ENCODE measurements around the gene TRAM2.

Gene TRAM2

DNA sequence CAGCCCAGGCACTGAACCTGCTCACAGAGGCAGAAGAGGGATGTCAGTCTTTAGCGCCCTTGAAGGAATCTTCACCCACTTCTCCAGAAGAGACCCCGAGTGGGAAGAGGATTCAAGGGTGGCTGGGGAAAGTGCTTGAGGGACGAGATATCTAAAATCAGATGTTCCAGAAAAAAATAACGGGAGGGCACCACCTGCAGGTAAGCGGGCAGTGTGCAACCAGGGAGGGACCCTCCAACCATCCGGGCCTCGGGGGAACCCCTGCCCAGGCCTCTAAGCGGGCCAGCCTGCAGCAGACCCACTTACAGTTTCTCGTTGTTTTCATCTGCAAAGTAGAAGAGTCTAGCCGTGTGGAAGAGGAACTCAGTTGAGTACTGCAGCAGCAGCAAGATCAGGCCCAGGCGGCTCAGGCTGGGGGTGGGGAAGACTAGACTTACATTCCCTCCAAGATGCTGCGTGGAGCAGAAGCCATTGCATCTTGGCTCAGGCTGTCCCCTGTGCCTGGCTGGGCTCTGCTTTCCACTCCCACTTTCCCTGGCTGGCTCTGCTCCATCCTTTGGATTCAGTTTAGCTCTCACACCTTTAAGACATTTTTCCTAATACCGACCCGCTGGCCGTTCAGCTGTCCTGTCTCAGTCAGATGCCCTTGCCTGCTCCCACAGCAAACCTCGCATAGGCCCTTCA, 71.0 kb downstream of the TRAM2 start:
- DNase-seq = no peak

DNA sequence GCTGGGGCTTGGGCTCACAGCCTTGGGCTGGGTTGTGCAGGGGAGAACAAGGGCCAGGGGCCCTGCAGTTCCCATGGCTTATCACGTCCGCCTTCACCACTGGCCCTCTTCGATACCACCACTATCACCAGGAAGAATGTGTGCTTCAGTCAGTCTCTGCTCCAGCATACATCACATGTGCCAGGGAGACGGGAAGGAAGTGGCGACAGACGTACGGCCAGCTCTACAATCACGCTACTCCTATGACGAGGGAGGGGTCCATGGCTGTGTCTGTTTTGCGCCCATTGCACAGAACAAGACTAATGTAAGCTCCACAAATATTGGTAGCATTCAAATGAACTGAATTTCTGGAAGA, 72.1 kb downstream of the TRAM2 start:
- no peak for DNase-seq

DNA sequence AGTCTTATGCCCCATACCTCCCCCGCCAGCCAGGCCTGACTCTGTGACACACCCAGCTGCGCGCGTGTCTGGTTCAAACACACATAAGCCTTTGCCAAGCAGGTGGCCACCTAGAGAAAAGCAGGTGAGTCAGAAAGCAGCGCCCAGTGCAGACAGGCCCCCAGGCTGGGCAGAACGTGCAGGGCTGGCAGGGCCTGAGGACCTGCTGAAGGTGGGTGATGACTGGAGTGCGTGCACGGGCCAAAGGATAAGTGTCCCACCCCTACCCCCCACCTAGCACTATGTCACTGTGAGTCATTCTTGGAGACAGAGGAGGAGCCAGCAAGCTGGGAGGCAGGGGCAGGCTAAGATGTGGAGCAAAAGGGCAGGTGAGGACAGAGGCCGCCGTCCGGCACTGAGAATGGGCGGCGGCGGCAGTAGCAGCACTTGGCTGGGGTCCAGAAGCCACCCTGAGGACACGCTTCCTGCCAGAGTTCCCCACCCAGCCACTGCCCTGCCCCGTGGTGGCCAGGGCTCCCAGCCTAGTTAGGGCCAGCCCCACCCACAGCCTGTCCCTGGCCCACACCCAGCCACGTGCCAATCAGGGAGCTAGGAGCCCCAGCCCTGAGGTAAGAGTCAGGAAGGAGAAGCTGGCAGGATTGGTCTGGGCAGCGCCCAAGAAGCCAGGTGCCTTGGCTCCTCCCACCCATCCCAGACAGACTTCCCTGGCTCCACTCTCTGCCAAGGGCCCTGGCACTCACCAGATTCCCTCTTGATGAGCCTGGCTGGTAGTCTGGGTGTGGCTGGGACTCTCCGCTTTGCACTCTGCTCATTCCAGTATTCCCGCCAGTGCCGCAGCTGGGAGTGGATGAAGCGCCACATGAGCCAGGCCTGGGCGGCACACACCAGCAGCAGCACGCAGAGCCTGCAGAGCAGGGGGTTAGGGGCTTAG, 72.7 kb downstream of the TRAM2 start:
- peak; percentile 70 for DNase-seq

DNA sequence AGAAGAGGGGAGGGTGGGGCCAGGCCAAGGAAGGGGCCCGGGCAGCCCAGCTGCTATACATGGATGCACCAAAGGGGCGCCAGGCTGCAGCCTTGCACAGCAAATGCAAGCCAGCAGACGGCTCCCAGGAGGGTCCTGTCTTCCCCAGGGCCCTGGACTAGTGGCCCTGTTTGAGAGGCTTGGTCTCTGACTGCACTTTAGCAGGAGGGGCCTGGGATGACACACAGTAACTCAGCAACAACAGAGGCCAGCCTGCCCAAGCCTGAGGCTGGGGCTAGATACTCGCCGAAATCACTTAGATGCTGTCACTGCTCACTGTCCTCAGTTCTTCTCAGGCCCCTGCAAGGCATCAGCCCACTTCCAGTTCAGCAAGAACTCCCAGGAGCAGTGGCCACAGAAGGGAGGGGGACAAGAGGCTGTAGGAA, 73.5 kb downstream of the TRAM2 start:
- DNase-seq = no peak

DNA sequence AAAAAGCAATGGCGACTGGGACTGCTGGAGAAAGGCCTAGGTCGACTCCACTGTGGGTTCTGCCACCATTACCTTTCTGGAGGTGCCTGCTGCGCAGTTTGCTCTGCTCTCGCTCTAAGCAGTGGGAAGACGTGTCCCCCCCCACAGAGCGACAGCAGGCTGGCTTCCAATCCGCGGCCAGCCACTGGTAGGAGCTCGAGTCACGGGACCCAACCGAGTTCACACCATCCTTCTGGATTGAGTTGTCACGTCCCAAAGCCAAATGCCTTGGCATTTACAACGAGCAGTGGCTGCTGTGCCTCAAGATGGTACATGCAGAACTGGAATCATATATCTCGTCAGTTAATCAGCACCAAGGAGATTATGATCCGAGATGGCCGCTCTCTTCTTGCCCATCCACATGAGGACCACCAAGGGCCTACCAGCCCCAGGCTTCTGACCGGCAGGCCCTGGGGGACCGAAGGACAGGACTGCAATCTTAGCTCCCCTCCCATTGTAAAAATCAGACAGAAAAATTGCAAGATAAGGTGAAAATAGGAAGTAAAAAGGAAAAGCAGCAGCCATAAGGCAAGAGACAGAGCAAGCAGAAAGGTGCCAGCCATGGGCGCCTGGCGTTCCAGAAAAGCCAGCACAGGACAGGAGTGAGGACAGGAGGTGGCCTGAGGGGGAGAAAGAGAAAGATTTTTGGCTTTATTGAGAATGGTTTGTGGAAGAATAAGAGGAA, 74.4 kb downstream of the TRAM2 start:
- no peak for DNase-seq

DNA sequence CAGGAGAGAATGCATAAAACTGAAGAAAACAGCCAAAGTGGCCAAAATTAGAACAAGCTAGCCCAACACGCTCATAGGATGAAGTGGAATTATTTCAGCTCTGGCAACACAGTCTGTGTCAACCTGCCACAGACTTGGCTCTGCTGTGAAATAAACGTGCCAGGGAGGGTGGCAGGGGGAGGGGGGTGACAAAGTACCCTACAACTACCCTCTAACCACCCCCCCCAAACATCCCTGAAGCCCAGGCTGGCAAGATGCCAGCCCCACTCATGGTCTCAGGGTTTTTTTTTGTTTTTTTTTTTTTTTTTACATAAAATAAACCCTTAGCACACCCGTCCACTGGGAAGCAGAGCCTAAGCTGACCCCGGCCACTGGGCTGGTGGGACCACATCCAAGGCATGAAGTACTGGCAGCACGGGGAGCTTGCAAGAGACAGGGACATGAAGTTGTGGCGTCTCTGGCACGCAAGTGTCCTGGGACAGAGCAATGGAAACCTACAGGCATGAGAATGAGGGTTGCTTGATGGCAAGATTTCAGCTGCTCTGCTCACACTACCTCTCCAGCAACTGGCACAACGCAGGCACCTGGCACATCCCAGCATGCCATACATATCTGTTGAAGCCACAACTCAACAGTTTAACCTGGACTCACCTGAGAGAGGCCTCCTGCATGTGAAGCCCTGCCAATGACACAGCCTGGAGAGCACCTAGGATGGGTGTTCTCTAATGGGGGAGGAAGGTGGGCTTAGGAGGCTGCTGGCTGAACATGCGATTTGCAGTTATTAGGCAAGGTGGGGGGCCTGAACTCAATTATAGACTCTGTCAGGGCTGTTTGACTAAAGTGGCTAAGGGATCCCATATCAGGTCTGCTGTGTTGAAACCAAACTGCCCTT, 76.4 kb downstream of the TRAM2 start:
- no peak for DNase-seq

DNA sequence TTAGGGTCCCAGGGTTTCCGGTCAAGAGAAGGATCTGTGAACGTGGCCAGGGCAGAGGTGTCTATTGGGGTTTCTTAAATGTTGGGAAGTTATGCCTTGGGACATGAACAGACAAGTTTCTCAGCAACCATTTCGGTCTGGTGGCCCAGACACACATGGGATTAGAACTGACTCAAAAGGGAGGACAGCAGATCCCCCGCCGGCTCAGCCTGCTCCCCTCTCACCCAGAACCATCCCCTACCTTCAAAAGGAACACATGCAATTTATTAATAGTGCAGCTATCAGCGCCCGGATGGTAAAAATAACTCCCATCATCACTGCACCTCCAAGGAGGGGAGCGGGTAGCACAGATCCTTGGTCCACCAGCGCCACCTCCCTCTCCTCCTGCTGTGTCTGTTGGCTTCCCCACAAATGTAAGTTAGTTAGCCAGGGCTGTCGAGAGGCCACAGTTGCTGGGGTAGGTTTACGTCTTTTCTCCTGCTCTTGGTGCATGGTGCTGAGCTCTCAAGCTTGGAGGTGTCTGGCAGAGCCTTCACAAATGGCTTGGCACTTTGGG, 77.1 kb downstream of the TRAM2 start:
- DNase-seq = no peak

DNA sequence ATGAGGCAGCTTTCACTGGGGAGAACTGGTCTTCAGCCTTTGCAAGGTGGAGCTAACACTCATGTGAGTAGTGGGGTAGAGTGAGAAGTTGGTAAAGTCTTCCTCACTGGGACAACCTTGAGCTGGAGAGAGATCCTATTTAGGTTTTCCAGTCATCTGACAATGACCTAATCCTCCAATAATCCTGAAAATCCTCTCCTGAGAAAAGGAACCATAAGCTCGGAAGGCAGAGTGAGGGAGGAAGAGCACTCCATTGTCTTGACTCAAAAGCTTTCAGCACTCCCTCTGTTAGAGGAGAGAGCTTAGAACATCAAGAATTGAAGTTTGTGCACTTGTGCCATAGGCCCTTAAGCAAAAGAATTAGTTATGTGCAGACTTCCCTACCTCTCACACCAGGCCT, 77.8 kb downstream of the TRAM2 start:
- DNase-seq = no peak

DNA sequence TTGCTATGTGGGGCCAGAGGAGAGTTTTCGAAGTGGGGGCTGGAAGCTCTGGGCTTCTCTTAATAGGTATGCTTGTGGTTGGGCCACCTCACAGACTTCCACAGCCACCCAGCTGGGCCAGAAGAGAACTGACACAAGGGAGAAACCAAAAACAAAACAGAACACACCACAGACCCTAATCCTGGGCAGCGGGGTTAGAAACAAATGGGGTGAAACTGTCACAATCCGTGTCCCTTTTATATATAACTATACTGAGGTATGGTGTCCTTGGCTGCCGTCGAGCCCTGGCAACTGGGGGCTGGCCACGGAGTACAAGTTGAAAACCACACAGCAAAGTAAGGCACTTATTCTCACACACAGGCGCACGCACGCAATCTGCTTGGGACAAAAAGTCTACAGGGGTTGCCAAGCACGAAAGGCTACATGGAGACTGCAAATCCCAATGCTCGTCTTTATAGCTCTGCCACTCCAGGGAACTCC, 78.3 kb downstream of the TRAM2 start:
- DNase-seq = no peak

DNA sequence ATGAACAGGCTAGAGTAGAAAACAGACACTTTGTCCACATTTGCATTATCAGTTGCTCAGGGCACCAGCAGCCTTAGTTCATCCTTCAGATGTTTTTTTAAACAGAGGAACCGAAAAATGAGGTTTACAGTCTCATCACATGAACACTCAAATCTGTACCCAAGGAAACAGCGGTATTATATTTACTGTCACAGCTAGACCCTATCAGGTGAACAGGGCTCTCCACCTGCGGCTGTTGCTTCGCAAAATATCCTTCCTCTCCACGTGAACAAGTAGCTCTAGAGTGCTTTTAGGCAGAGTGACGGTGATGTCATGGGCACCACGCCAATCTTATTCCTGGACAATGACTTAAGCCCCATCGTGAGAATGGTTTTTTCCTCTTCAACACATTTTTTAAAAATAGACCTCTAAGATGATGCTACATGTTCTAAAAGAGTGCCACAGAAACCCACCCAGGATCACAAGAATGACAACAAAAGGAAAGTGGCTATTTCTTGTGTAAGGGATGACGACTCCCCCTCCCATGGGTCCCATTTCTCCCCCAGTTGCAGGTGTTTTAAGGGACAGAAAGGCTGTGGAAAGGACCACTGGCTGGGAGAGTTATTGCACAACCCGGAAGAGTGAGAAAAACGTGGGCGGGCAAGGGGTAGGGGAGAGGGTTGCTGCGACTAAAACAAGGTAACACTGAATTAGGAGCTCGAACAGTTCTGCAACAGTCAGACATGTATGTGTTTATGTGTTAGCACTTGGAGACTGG, 79.0 kb downstream of the TRAM2 start:
- no peak for DNase-seq

DNA sequence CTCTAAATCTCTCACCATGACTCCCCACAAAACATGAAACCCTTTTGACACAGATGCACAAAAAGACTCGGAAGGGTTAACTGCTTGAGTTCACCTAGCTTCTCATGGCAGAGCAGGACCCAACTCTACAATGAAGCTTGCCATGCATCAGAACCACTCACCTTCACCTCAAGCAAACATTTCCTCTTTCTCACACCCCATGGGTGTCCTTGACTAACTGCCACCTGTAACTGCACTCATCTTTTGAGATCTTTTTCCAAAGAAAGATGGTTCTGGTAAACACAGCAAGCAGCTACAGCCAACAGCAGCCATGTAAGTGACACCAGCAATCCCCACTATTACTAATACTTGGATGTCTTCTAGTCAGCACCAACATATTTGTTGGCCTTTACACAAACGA, 80.2 kb downstream of the TRAM2 start:
- DNase-seq = no peak

DNA sequence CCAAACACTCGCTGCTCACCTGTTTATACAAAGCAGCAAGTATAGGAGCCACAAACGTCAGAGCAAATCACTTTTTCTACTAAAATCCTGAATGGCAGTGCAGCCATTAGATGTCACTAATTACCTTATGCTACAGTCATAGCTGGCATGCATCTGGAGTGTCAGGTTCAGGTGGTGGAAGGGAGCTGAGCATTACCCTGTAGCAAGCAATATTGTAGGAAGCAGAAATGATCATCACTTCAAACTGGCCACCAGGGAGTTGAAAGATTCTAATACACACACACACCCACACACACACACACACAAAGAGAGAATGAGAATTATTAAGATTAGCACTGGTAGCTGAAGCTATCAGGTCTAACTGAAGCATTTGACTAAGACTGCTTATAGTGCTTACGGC, 80.9 kb downstream of the TRAM2 start:
- no peak for DNase-seq

DNA sequence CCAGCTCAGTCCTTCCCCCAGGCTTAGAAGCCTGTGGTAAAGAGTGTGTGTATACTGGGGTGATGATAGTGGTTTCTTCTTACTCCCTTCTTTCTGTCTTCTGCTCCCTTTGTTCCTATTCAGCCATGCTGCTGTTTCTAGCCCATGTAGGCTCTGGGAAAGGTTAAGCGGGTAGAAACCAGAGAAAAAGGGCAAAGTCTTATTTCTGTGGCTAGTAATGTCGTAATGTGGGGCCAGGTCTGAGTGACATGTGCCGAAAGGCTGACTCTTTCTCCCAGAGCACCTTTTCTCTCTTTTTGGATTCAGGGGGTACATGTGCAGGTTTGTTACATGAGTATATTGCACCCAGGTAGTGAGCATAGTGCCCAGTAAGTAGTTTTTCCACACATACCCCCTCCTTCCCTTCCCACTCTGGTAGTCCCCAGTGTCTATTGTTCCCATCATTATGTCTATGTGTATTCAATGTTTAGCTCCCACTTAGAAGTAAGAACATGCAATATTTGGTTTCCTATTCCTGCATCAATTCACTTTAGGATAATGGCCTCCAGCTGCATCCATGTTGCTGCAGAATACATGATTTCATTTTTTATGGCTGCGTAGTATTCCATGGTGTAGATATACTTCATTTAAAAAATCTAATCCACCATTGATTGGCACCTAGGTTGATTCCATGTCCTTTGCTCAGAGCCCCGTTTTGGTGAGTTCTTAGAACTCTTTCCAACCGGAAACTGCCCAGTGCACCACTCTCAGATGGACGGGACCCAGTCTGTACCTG, 82.4 kb downstream of the TRAM2 start:
- DNase-seq = no peak

DNA sequence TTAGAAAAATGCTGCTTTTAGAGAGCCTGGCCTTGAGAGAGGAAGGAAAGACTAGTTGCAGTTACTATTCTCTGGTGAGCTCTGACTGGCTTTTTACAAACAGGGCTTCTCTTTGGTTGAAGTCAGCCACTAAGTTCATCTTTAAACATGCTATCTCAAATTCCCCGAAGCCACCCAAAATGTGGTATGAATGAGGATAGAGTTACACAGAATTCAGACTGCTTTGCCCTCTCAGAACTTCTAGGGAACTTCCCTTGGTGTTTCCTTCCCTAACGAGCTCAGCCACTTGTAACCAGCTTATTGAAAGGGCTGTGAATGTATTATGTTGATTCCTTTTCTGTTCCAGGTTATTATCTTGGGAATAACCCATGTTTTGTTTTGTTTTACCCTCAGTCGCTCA, 83.2 kb downstream of the TRAM2 start:
- DNase-seq = no peak

DNA sequence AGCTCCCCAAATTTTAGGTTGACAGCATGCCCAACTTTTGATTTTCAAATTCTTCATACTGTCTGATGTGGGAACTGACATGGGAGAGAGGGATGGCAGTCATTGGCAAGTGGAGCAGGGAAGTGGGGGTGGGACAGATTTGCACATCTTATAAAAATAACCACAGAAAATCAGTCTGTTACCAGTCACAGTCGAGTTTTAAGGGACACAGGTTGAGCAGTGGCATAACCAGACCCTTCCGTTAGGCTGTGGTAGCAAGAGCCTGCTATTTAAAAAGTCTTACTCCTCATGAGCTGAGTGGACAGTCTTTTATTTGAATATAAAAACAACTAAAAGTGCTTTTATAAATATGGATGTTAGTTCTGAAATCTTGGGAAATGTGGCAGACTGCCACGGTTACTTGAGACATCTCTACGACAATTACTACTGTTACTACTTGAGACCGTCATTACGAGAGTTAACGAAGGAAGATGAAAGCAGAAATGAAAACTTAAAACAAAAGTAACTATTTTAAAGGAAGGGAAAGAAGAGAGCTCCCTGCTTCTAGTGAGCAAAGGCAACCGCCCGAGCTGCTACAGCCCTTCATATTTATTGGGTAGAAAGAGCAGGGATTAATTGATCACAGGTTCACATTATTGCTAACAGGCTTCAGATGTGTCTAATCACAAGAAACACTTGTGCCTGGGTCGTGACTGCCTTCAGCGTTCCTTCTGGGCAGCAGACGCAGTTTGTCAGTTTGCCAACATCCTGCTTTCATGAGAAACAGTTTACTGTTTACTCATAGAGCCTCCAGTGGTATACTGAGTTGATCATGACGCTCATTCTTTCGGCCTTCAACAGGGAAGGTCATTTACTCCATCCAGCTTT, 85.4 kb downstream of the TRAM2 start:
- DNase-seq = no peak

DNA sequence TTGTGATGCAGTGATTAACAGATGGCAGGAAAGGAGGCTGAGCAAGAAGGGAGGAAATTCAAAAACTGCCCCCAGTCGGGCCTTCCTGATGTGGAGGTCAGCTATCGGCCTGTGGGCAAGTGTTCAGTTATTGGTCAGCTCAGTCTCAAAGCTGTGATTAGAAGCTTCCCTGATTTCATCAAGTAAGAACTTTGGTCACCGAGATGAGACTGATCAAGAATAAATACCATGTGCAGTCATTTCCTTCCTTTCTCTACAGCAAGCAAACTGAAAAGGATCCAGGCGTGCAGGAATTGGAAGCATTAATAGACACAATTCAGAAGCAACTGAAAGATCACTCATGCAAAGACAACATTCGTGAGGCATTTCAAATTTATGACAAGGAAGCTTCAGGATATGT, 87.0 kb downstream of the TRAM2 start:
- DNase-seq = no peak

DNA sequence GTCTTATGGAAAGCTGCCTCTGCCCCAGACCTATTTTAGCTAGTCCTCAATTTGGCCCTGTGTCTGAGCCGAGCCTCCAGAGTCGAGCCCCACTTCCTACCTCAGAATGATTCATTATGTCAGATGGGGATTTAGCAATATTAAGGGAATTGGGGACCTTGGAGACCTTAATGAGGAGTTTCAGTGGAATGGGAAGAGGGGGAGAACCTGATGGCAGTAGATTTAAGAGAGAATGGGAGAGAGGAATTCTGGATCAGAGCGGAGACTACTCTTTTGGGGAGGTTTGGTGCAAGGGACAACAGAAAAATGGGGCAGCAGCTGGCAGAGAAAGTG, 93.2 kb downstream of the TRAM2 start:
- DNase-seq = no peak

DNA sequence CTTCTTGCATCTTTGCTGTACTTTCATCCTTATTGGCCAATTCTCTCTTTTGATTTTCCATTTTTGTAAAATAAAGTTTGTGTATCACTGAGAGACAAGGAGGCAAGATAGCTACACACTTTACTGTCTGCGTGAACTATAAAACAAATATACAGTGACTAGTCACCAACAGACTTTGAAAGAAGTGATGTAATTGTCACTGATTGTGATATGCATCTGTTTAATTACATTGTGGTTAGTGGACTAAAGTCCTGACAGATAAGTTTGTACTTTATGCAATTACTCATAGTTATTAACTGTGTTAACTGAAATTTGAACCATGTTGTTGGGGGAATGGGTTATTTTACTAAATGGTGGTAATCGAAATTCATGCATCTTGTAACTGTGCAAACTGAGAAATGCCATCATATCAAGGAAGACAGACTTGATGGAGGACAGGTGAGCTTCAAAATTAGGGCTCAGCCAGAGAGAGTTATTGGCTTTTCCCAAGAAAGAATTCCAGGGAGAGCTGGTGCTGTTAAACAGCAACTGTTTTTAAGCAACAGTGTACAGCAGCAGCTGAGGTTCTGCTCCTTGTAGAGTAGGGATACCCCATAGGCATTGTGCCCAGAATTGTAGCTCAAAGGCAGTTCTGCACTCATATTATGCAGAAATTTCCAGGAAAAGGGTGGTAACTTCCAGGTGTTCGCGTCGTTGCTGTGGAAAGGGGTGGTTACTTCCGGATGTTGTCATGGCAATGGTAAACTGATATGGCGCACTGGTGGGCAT, 93.8 kb downstream of the TRAM2 start:
- peak; percentile 75 for DNase-seq

DNA sequence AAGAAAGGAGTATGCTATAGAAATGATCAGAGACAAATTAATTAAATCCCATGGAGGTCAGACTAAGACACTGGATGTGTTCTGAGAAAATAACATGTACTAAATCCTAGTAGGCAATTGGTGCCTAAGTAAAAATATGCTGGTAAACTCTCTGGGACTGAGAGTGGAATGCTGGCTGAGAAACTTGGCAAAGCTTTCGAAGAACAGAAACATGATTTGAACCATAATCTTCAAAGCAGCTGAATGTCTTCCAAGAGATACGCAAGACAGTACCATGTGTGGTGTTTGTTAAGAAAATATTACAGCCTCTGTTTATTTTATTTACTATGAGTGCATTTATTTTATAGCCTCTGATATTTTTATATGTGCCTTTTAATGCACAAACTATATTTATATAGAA, 101.6 kb downstream of the TRAM2 start:
- no peak for DNase-seq

Data from OCI-M1 (cell line).